Measurements from ENCODE around the gene CLDN10.
"Not testable (repeated sequence)": the region's sequence is repeated elsewhere in the genome, so short reads cannot be mapped to it uniquely, and the experiment has no call there.

The CLDN10 gene

DNA sequence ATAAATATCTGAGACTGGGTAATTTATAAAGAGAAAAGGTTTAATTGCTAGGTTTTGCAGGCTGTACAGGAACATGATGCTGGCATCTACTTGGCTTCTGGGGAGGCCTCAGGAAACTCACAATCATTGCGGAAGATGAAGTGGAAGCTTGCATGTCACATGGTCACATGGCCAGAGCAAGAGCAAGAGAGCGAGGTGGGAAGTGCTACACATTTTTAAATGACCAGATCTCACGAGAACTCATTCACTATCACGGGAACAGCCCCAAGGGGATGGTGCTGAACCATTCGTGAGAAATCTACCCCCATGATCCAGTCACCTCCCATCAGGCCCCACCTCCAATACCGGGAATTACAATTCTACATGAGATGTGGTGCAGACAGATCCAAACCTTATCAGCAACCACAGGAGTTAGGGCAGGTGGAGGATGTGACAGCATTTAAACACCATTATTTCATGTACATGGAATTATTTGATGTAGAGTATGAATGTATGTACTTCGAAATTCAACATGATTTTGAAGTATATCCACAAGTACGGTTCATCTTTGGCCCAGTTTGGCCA is 10.5 kb upstream of the CLDN10 start:
- DNase-seq, result no peak

DNA sequence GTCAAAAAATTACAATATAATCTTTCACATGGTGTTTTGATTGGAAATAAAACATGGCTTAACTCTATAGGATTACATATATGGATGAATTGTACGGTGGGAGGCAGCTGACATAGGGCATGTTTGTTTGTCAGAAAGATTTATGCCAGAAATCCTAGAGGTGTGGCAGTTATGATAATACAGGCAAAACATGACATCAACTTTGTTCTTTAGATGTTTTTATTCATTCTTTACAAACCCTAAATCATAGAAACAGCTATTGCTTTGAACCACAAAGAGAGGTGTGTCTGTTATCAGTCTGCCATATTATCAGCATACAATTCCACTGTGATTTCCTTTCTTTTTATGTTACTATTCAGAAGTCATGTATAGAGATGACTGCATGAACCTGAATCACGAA is 8.2 kb upstream of the CLDN10 start:
- no peak for DNase-seq

DNA sequence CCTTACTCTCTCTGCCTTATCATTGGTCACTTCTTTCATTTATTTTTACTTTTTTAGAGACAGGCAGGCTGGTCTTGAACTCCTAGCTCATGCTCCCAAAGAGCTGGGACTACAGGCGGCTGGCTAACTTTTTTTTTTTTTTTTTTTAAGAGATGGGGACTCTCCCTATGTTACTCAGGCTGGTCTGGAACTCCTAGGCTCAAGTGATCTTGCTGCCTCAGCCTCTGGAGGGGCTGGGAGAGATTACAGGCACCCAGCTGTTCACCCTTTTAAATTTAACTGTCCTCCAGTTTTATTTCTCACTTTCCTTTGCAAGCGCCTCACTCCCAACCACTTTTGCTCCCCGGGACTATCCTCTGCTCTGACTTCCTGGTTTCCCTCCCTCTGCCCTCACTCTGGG is 5.6 kb upstream of the CLDN10 start:
- no peak for DNase-seq

DNA sequence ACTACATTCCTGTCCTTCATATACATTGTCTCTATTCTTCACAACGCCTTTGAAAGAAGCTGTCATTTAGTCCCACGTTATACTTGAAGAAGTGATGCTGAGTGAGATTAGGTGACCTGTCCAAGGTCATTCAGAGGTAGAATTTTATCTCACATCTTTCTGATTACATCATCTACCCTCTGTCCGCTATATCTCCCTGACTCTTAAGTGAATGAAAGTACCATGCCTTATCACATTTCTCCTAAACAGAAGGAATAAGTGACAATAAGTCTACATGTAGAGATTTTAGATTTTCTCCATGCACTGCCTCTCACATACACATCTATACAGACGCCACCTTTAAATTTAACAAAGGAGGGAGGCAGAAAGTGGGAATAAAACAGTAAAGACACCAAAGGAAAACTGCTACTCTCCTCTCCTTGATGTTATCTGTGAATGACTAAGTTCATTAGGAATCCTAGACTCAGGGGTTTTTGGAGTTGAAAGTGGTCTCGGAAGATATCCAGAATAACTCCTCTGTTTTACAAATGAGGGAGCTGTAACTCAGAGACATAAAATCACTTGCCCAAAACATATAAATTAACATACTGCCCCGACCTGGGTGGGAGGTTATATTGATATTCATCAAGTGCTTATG is 4.9 kb upstream of the CLDN10 start:
- no peak for DNase-seq

DNA sequence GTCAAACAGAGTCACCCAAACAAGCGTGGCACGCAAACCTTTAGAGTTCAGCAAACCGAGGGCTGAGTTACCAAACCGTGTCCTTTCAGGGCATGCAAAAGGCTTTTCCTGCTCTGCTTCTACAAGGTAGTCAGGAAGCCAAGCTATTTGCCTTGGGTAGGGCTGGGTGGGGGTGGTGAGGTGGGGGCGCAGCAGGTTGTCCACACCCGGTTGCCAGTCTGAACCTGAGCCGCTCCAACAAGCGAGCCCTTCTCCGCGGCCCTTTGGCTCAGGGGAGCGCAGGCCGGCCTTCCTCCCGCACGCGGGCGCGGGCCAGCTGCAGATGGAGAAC is 347 bp upstream of the CLDN10 start:
- DNase-seq, result no peak

DNA sequence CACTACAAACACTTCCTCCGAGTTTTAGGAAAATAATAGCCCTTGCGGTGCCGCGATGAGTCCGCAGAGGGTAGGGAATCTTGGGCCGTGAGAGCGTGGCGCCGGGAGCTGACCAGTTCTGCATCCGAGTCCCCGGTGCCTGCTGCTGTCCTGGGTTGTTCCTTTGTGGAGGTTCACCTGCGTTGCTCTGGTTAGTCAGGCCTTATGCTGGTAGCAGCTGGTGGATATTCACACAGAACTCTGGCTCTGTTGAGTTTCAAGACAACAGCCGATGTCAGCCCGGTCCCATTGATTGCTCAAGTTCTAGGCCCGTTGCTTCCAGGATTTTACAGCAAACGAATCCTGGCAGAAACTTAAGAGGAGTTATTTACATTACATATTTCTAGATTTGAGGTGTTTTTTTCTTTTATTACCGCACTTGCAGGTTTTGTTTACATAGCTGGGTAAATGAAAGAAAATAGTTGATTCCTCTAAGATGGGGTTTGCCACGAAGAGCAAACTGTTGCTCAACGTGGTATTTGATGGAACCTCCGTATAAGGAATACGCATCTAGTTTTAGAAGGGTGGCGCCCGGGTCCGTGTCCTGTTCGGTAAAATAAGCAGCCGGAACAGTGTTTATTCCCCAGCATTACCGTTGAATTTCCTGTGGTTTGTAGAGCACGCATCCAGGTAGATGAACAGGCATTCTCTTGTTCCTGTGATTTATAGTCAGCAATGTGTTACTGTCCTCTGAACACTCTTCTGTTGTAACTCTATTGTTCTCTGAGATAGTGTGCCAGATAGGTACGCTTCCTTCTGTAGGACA is 1.3 kb downstream of the CLDN10 start:
- DNase-seq, result no peak

DNA sequence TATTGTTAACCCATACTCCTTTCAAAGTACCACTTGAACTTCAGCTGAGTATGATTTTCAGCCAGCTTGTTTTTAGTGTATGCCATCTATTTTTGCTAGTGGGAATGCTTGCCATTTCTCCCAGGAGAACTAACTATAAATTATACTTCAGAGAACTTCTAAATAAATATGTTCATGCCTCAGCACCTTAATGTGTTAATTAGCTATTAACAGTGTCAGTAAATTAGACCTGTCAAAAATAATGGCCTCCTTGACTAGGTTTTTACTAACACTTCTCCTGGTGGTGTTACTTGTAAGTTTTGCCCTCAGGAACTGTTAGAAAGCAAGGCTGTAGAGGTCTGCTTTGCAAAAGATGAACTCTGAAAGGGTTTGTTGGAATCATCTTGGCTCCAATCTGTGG is 4.5 kb downstream of the CLDN10 start:
- no peak for DNase-seq

DNA sequence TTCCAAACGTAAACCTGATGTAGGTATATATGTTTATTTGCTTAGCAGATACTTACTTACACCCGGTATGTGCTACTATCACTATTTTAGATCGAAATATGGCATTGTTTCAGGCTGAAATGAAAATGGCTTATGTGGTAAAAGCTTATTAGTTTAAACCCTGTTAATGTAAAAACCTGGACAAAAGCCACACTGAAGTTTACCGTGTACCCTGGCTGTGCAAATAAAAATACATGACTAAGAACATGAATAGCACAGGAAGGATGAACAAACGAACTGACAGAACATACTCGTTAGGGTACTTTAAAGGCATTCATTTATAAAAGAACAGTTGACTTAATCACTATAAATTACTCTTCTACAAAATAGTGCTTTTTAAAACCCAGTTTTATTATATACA is 6.6 kb downstream of the CLDN10 start:
- no peak for DNase-seq

DNA sequence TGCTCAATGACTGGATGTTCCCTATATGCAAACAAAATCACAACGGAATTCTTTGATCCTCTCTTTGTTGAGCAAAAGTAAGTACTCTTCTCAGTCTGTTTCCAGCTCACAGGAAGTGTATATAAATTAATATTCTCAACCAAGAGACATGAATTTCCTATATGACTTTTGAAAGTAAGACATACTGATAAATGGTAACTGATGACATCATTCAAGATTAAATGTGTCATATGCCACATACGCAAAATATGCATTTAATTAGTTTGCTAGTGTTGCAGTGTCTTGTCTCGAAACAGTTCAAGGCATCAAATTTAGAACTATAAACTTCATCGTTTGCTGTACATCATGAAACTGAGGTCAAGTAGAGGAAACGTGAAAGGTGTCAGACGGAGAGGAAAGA is 7.9 kb downstream of the CLDN10 start:
- no peak for DNase-seq

DNA sequence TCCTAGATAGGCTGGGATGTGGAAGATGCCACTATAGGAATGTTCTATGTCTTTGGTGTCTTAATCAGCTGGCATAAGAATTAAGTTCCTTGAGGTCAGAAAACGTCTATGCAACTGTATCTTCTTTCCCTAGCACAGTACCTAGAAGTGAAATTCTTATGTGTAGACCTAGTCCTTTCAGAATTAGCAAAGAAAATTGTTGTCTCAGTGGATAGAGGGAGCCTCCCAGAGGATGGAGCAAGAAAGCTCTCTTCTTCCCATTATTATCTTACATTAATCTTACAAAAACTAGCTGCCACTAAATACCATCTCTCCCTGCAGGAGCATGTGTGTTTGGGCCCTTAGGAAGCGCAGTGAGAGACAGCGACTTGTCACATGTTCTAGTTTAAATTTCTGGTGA is 11.6 kb downstream of the CLDN10 start:
- no peak for DNase-seq

DNA sequence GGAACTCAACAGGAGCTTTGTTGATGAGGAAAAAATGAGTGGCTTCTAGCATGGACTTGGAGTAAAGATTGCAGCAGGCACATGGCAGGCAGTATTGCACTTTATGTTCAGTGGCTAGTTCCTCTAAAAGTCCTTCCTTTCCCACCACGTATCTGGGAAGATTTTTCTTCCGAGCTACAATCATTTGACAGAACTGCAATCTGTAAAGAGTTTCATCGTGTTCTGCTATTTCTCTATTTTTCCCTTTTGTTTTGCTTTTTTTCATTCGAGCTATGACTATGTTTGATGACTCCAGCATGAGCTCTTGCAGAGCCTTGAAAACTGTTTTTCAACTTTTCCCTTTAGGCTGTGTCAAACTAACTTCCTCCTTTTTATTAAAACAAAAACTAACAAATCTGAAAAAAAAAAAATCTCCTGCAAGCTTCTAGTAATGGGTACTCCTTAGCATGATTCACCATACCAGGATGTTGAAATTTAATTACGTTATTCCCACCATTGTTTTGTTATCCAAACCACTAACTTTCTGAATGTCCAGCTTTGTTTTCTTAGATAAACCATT is 12.3 kb downstream of the CLDN10 start:
- no peak for DNase-seq

DNA sequence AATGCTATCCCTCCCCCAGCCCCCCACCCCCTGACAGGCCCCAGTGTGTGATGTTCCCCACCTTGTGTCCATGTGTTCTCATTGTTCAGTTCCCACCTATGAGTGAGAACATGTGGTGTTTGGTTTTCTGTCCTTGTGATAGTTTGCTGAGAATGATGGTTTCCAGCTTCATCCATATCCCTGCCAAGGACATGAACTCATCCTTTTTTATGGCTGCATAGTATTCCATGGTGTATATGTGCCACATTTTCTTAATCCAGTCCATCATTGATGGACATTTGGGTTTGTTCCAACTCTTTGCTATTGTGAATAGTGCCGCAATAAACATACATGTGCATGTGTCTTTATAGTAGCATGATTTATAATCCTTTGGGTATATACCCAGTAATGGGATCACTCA is 13.2 kb downstream of the CLDN10 start:
- DNase-seq, result not testable (repeated sequence)

DNA sequence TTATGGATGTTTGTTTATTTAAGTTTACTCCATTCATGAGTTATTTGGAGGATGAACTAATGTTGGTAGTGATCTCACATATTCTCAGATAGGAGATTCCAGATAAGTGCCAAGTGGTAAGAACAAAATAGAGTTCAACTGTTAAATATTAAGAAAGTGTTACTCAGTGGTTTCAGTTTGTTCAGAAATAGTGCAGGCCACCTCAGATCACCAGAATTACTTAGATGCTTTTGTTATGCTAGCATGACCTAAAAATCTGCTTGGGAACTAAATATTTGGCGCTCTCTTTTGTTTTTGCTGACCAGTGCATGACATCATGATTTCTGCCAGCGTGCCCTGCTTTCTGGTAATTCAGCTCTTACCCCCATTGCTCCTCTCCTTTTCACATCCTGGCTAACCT is 15.6 kb downstream of the CLDN10 start:
- DNase-seq, result no peak

DNA sequence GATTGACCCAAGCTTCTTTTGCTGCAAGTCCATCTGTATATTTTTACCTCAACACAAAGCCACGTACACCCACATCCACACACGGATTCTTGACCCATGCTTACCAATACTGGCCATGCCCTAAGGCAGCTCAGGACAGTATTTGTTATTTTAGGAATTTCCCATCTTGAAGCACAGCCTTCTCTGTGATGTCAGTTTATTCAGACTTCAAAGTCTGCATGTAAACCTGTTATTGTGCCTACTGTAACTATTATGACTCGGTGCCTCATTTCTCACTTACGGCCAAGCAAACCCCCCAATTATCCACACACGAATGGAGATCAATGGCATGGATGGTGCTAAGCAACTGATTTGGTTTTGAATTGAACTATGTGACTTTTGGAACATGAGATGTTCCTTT is 17.5 kb downstream of the CLDN10 start:
- DNase-seq, result no peak

DNA sequence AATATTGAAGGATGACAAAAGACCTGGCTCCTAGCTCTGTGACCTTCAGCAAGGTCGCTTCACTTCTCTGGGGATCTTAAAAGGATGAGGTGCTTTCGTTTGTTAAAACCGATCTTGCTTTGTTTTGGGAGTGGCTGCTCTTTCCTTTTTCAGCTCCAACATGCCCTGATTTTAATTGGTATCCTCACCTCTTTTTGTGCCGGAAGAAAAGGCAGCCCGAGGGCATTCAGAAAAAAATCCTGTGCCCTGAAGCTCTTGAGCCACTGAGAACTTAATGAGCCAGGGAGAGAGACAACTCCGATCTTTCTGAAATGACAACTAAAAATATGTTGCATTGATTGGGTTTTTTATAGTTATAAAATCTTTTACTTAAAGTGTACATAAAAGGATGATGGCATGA is 19.4 kb downstream of the CLDN10 start:
- DNase-seq, result no peak

DNA sequence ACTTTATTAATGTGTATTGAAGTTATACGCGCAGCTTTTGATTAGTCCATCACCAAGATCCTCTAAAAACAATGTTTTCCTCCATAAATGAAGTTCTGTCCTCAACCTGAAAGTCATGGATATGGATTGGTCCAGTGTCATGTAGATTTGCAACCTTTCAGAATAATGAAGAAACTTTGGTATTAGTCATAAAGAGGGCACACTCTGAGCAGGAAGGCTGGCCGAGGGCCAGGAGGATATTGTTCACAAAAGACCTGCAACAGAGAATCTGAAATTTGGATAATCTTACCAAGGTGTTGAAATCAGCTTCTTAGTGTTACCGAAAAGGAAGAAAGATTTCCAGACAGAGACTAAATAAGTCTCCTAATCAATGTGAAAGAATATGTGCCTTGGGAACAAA is 20.7 kb downstream of the CLDN10 start:
- DNase-seq, result no peak

DNA sequence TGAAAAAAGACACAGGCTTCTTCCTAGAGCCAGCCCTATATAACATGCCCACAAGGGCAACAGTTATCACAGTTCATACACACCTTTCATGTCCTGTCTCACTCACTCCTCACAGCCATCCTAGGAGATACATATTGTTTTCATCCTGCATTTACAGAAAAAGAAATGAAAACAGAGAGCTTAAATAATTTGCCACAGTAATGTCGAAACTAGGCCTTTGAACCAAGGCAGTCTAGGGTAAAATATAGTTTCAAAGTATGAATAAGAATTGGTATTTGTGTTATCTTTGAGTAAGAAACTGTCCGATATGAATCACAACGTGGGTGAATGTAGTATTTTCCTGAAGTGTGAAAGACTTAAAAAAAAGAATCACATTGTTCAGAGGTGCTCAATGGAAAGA is 26.8 kb downstream of the CLDN10 start:
- no peak for DNase-seq

DNA sequence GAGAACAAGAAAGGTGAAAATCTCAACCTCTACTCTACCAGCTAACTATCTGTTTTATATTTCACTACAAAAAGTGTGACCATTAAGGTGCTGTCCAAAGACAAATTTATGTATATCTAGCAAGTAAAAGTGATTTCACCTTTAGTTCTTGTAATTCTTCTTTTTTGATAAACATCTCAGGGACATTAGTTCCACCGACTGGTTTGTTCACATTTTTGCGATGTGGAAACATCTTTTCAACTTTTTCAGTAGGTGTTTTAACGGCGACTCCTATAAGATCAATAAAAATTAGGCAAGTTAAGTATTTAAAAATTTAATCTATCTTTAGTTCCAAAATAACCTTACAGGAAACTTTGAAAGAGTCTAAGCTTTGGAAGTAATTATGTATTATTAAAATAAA is 33.3 kb downstream of the CLDN10 start:
- no peak for DNase-seq

DNA sequence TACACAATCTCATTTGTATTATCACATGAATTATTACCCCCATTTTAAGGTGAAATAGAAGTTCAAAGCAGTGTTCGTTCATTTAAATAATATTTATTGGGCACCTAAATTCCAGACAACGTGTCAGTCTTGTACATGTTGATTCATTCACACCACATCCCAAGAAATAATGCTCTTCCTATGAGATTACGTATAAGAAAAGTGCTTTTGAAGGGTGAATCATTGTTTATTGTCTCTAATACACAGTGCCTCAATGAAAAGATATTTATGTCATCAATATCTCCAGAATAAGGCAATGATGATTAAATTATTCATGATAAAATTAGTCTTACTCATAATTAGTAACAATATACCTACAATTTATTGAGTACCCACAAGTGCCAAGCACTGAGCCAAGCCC is 35.6 kb downstream of the CLDN10 start:
- DNase-seq, result no peak

DNA sequence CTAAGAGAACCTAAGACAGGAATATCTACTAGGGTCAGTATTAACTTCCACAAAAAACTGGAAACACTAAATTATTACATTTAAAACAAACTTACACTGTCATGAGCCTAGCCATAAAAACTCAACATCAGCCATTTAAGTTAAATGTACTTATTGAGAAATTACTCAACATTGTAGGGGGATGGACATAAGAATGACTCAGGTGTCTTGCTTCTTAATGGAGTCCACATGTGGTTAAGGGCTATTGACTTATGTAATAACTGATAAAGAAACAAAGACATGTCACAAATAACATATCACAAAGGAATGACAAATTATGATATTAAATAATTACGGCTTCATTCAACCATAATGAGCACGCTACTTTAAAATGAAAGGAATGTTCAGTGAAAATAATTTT is 36.2 kb downstream of the CLDN10 start:
- DNase-seq, result no peak

DNA sequence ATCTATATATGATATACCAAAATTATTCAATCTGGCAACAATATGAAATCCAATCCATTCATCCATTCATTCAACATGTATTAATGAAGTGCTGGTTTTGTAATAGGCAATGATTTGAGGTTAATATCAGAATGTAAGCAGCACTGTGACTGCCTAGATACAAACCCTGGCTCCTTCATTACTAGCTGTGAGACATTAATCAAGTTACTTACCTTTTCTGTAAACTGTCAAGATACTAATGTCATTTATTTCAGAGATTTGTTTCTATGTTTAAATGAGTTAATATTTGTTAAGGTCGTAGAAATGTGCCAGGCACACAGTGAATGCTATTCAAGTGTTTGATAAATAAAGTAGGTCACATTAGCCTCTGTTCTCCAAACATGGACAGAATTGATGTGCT is 40.9 kb downstream of the CLDN10 start:
- no peak for DNase-seq

DNA sequence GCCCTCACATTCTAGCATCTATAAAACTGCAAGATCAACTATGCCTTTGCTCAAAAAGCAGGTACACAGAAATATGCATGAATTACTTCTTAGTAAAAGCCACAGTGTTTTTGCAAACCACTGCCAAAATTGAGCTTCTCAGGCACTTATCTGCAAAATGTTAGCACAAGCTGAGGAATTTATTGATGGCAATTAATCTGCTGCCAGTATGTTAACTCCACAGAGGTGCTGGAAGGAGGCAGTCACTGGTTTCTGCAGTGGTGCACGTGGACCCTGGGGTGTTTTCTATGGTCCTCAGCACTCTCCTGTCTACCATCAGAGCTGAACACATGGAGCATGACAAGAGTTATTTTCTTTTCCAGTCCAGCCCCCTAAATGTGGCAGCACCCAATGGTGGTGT is 44.2 kb downstream of the CLDN10 start:
- DNase-seq, result no peak

DNA sequence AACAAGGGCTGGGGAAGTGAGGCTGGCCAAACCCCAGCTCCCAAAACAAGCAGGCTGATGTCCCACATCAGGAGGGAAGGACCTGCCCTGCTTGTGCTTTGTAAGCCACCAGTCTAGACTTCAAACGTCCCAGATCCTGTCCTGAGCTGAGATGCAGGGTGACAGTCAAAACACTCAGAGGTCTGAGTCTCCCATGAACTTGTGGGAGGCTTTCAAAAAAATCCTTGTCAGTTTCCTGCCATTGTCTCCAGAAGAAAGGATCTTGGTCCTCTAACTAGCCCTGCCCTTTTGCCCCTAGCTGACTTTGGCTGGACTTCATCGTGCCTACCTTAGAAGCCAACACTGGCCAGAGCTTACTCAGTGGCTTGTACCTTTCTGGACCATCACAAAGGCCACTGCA is 48.7 kb downstream of the CLDN10 start:
- DNase-seq, result no peak

DNA sequence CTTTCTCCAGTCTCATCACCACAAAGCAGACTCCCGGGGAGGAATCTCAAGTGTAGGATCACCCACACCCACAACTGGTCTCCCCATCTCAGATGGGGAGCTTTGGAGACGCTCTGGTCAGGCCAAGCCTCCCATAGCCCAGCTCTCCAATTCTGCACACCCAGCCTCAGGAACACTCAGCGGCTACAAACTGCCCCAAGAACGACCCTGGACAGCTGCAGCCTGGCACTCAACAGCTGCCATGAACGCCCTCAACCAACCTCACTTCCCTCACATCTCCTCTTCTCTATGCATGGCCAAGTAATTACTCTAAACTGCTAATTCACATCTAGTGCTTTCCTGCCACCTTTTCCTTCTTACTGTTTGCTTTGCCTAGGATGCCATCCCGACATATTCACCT is 49.4 kb downstream of the CLDN10 start:
- DNase-seq, result no peak
